Naive thymus-derived CD8-positive, alpha-beta T cell (primary cell): Measurements from ENCODE around the gene CCNH. TPM values are rescaled to one million over a fixed set of nuclear protein-coding genes. Genes with fewer than 3 reads are reported as not detected.

Experiments
- ATAC-seq, 2 donors: fragments of 150-1000 bp; cut with Tn5 transposase in 1 of 2; sonication (Bioruptor Pico), chemical (Tn5 transposase) in 1 of 2; 1 replicate in 1 of 2; 2 replicates in 1 of 2; pipeline ENCODE4 v1.10.0; 2021; ENCODE audit warnings: mild to moderate bottlenecking in 2 of 2, moderate library complexity in 2 of 2
- POLR2A ChIA-PET: fragments of 350-600 bp; sonication (Branson Sonifier 250); formaldehyde crosslinking; loops from one replicate; lab custom pipeline; 2021; ENCODE audit warnings: antibody characterized with exemption; lab: Charles Lee
- DNase-seq, 10 donors: peaks; one replicate each; pipeline versions ENCODE4 v3.0.0 to v3.0.0-alpha.2; 2020 to 2022
- H3K27ac Mint-ChIP-seq, 10 donors: one replicate each; pipeline ENCODE4 v1.8.0; 2020 to 2022; ENCODE audit warnings: mild to moderate bottlenecking in 10 of 10, mixed read lengths in 10 of 10, moderate library complexity in 4 of 10, inconsistent platforms in 1 of 10
- H3K27me3 Mint-ChIP-seq, 5 donors: one replicate each; pipeline ENCODE4 v1.8.0; 2021 to 2022; ENCODE audit warnings: mixed read lengths in 5 of 5
- H3K36me3 Mint-ChIP-seq, 3 donors: one replicate each; pipeline ENCODE4 v1.8.0; 2020 to 2022; ENCODE audit warnings: mixed read lengths in 3 of 3, mild to moderate bottlenecking in 2 of 3, inconsistent platforms in 1 of 3
- H3K4me1 Mint-ChIP-seq, 4 donors: one replicate each; pipeline ENCODE4 v1.8.0; 2021 to 2022; ENCODE audit warnings: mixed read lengths in 4 of 4
- H3K4me3 Mint-ChIP-seq, 10 donors: one replicate each; pipeline ENCODE4 v1.8.0; 2020 to 2022; ENCODE audit warnings: mild to moderate bottlenecking in 10 of 10, mixed read lengths in 10 of 10, moderate library complexity in 6 of 10, inconsistent platforms in 1 of 10
- H3K9me3 Mint-ChIP-seq, 9 donors: one replicate each; pipeline ENCODE4 v1.8.0; 2020 to 2022; ENCODE audit warnings: mixed read lengths in 9 of 9, mild to moderate bottlenecking in 3 of 9, inconsistent platforms in 1 of 9, moderate library complexity in 1 of 9
- polyA plus RNA-seq, 3 donors: library from polyadenylated mRNA; unstranded; fragments of 300-500 nt; fragmentation: Illumina TruSeq; gene quantifications; one replicate each; pipeline ENCODE4 v1.2.3, GENCODE V29; 2021
- total RNA-seq, 8 experiments: library from RNA in 2 of 8; stranded (reverse) in 2 of 8; gene quantifications; one replicate each; pipeline ENCODE4 v1.2.3 and lab custom pipeline; 2021 to 2026

The CCNH gene
- total and polyA plus RNA-seq, 5 experiments from 2014 or later, result 50.2 to 86.9 (median 58.1) TPM

- no peak for ATAC-seq
- no peak overlapping the region for H3K27ac Mint-ChIP-seq
- H3K9me3 Mint-ChIP-seq, result peaks cover 0 to 3% (median 0%) of the 10 kb centered on the region in 9 donors
- POLR2A ChIA-PET, result no interaction called here
- peaks cover 0 to 4% (median 0%) of the 10 kb centered on the region in 3 donors for H3K36me3 Mint-ChIP-seq
- no peak for DNase-seq
- H3K4me1 Mint-ChIP-seq, result no peaks in the 10 kb centered on the region
- no peak overlapping the region for H3K4me3 Mint-ChIP-seq
- H3K27me3 Mint-ChIP-seq, result peaks cover 0 to 8% (median 0%) of the 10 kb centered on the region in 5 donors
These were observed 8.6 kb upstream of the CCNH start for GRCh38 chr5:87421307-87421706.

- Mint-ChIP-seq H3K9me3 (peaks cover 0 to 3% (median 0%) of the 10 kb centered on the region in 9 donors), H3K4me3 (no peak overlapping the region), H3K36me3 (peaks cover 0 to 4% (median 0%) of the 10 kb centered on the region in 3 donors), H3K27me3 (peaks cover 0 to 8% (median 0%) of the 10 kb centered on the region in 5 donors), H3K27ac (no peak overlapping the region), H3K4me1 (peaks cover 2 to 5% (median 4%) of the 10 kb centered on the region in 4 donors)
- no peak for ATAC-seq
- POLR2A ChIA-PET, result no interaction called here
- DNase-seq, result no peak
These were observed 5.8 kb upstream of the CCNH start for GRCh38 chr5:87418506-87418905.

GRCh38 chr5:87413343-87413645 is 564 bp upstream of the CCNH start:
- DNase-seq, result no peak
- POLR2A ChIA-PET, result interaction anchor here (0.6 to 1.3 kb wide), 2 partner anchors 28 to 795 kb away, joined by 3 to 5 read pairs; partner anchors contain the start of gene COX7C
- peaks cover 26 to 48% (median 43%) of the 10 kb centered on the region in 4 donors for H3K4me1 Mint-ChIP-seq
- H3K9me3 Mint-ChIP-seq, result no peaks in the 10 kb centered on the region
- peak overlapping the region; percentile 94 to 99 (median 96) for H3K27ac Mint-ChIP-seq
- H3K36me3 Mint-ChIP-seq, result peaks cover 8 to 27% (median 13%) of the 10 kb centered on the region in 3 donors
- peak overlapping the region; percentile 84 to 99 (median 96) for H3K4me3 Mint-ChIP-seq
- ATAC-seq, result no peak
- H3K27me3 Mint-ChIP-seq, result peaks cover 0 to 6% (median 0%) of the 10 kb centered on the region in 5 donors

- peaks cover 35 to 58% (median 54%) of the 10 kb centered on the region in 4 donors for H3K4me1 Mint-ChIP-seq
- DNase-seq (peak in 8 of 10 donors; percentile 4 to 73 (median 24)), ATAC-seq (peak; percentile 52 to 55)
- H3K36me3 Mint-ChIP-seq, result peaks cover 8 to 39% (median 10%) of the 10 kb centered on the region in 3 donors
- H3K27ac Mint-ChIP-seq, result peak overlapping the region; percentile 94 to 99 (median 96)
- no peaks in the 10 kb centered on the region for H3K9me3 Mint-ChIP-seq
- peak overlapping the region; percentile 84 to 99 (median 96) for H3K4me3 Mint-ChIP-seq
- peaks cover 0 to 3% (median 0%) of the 10 kb centered on the region in 5 donors for H3K27me3 Mint-ChIP-seq
- POLR2A ChIA-PET, result interaction anchor here (0.6 to 1.5 kb wide), 7 partner anchors 8 to 794 kb away, joined by 3 to 5 read pairs (median 3); partner anchors contain the start of gene COX7C
These were observed 629 bp downstream of the CCNH start for GRCh38 chr5:87411973-87412629.

GRCh38 chr5:87411586-87411972 is 1.2 kb downstream of the CCNH start:
- Mint-ChIP-seq H3K27ac (peak overlapping the region; percentile 94 to 99 (median 96)), H3K4me3 (peak overlapping the region; percentile 84 to 99 (median 96)), H3K4me1 (peaks cover 40 to 63% (median 60%) of the 10 kb centered on the region in 4 donors), H3K27me3 (peaks cover 0 to 1% (median 0%) of the 10 kb centered on the region in 5 donors), H3K36me3 (peaks cover 10 to 44% (median 11%) of the 10 kb centered on the region in 3 donors), H3K9me3 (no peaks in the 10 kb centered on the region)
- ATAC-seq (no peak), DNase-seq (peak in 2 of 10 donors; percentile 25 to 30)
- POLR2A ChIA-PET, result interaction anchor here (1.1 to 1.5 kb wide), 3 partner anchors 11 to 229 kb away, joined by 3 to 5 read pairs (median 3); no protein-coding TSS in a partner anchor

GRCh38 chr5:87410931-87411330 is 1.8 kb downstream of the CCNH start:
- Mint-ChIP-seq H3K27ac (peak overlapping the region; percentile 43 to 99 (median 92)), H3K4me3 (peak overlapping the region; percentile 64 to 99 (median 83)), H3K4me1 (peaks cover 45 to 68% (median 66%) of the 10 kb centered on the region in 4 donors), H3K9me3 (no peaks in the 10 kb centered on the region), H3K36me3 (peaks cover 10 to 51% (median 18%) of the 10 kb centered on the region in 3 donors), H3K27me3 (no peaks in the 10 kb centered on the region)
- no peak for ATAC-seq
- no peak for DNase-seq
- POLR2A ChIA-PET, result no interaction called here

- POLR2A ChIA-PET, result no interaction called here
- Mint-ChIP-seq H3K36me3 (peaks cover 10 to 76% (median 21%) of the 10 kb centered on the region in 3 donors), H3K9me3 (no peaks in the 10 kb centered on the region), H3K4me1 (peaks cover 49 to 75% (median 69%) of the 10 kb centered on the region in 4 donors), H3K27me3 (no peaks in the 10 kb centered on the region), H3K27ac (peak overlapping the region; percentile 24 to 89 (median 70)), H3K4me3 (peak overlapping the region in 6 of 10 donors; percentile 5 to 40 (median 24))
- ATAC-seq (no peak), DNase-seq (no peak)
These were observed 4.5 kb downstream of the CCNH start for GRCh38 chr5:87408204-87408603.

- Mint-ChIP-seq H3K4me3 (peak overlapping the region in 2 of 10 donors; percentile 20 to 34), H3K36me3 (peaks cover 10 to 88% (median 26%) of the 10 kb centered on the region in 3 donors), H3K9me3 (no peaks in the 10 kb centered on the region), H3K27ac (peak overlapping the region; percentile 17 to 88 (median 72)), H3K27me3 (no peaks in the 10 kb centered on the region), H3K4me1 (peaks cover 37 to 63% (median 51%) of the 10 kb centered on the region in 4 donors)
- POLR2A ChIA-PET, result no interaction called here
- DNase-seq (peak in 1 of 10 donors; percentile 0), ATAC-seq (no peak)
These were observed 7.1 kb downstream of the CCNH start for GRCh38 chr5:87405472-87406155.

GRCh38 chr5:87404359-87404758 is 8.4 kb downstream of the CCNH start:
- H3K27ac Mint-ChIP-seq, result peak overlapping the region in 7 of 10 donors; percentile 2 to 78 (median 20)
- H3K27me3 Mint-ChIP-seq, result no peaks in the 10 kb centered on the region
- H3K4me3 Mint-ChIP-seq, result no peak overlapping the region
- peaks cover 10 to 93% (median 29%) of the 10 kb centered on the region in 3 donors for H3K36me3 Mint-ChIP-seq
- H3K4me1 Mint-ChIP-seq, result peaks cover 33 to 66% (median 53%) of the 10 kb centered on the region in 4 donors
- DNase-seq, result no peak
- POLR2A ChIA-PET, result interaction anchor here (0.8 kb wide), 1 partner anchor 8 kb away, joined by 3 read pairs; no protein-coding TSS in a partner anchor
- H3K9me3 Mint-ChIP-seq, result no peaks in the 10 kb centered on the region
- no peak for ATAC-seq

GRCh38 chr5:87403899-87404298 is 8.8 kb downstream of the CCNH start:
- ATAC-seq (no peak), DNase-seq (no peak)
- Mint-ChIP-seq H3K27ac (peak overlapping the region in 4 of 10 donors; percentile 7 to 49 (median 22)), H3K4me1 (peaks cover 32 to 65% (median 51%) of the 10 kb centered on the region in 4 donors), H3K9me3 (no peaks in the 10 kb centered on the region), H3K36me3 (peaks cover 10 to 93% (median 29%) of the 10 kb centered on the region in 3 donors), H3K27me3 (no peaks in the 10 kb centered on the region), H3K4me3 (no peak overlapping the region)
- POLR2A ChIA-PET, result interaction anchor here (0.8 to 1.1 kb wide), 2 partner anchors 8 to 50 kb away, joined by 3 read pairs; no protein-coding TSS in a partner anchor

GRCh38 chr5:87403409-87403808 is 9.3 kb downstream of the CCNH start:
- Mint-ChIP-seq H3K4me1 (peaks cover 28 to 64% (median 48%) of the 10 kb centered on the region in 4 donors), H3K36me3 (peaks cover 9 to 93% (median 26%) of the 10 kb centered on the region in 3 donors), H3K9me3 (no peaks in the 10 kb centered on the region), H3K27me3 (no peaks in the 10 kb centered on the region), H3K27ac (peak overlapping the region in 5 of 10 donors; percentile 7 to 80 (median 49)), H3K4me3 (no peak overlapping the region)
- POLR2A ChIA-PET, result interaction anchor here (1.1 kb wide), 1 partner anchor 49 kb away, joined by 3 read pairs; no protein-coding TSS in a partner anchor
- DNase-seq (no peak), ATAC-seq (peak; percentile 30 to 37)

GRCh38 chr5:87401626-87402025 is 11.1 kb downstream of the CCNH start:
- DNase-seq (no peak), ATAC-seq (no peak)
- H3K9me3 Mint-ChIP-seq, result no peaks in the 10 kb centered on the region
- H3K4me3 Mint-ChIP-seq, result no peak overlapping the region
- H3K27ac Mint-ChIP-seq, result peak overlapping the region in 2 of 10 donors; percentile 16 to 41
- POLR2A ChIA-PET, result interaction anchor here (1.6 kb wide), 1 partner anchor 415 kb away, joined by 3 read pairs; no protein-coding TSS in a partner anchor
- no peaks in the 10 kb centered on the region for H3K27me3 Mint-ChIP-seq
- H3K36me3 Mint-ChIP-seq, result peaks cover 5 to 93% (median 26%) of the 10 kb centered on the region in 3 donors
- peaks cover 13 to 54% (median 37%) of the 10 kb centered on the region in 4 donors for H3K4me1 Mint-ChIP-seq
